ENCODE data around the gene GRIN2A. TPM values are rescaled to one million over a fixed set of nuclear protein-coding genes. Genes with fewer than 3 reads are reported as not detected.
A peak's percentile ranks its signal among the peaks of the same experiment; 100 is the strongest.

Gene GRIN2A
- polyA plus RNA-seq, 1 donor from 2014 or later = not detected

DNA sequence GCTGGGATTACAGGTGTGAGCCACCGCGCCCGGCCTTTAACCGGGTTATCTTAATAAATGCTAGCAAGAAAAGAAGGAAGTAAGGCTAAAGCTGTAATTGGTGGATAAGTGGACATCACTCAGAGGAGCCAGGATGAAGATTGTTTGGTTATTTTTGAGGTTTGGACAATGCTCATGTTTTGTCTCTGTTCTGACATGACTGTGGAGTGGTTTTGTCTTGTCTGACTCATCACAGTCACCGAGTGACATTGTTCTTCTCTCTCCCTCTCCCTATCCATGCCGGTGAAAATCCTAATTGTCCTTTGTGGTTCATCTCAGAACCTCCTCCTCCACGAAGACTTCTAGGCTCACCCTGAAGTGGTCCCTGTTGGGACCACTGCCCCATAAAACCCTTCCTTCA lies 23.5 kb upstream of the GRIN2A start:
- Mint-ChIP-seq H3K4me3 (peak overlapping the region in 1 of 4 donors; percentile 5), H3K9me3 (peaks cover 2 to 10% (median 6%) of the 10 kb centered on the region in 3 donors), H3K27ac (no peak overlapping the region), H3K4me1 (peaks cover 0 to 2% (median 0%) of the 10 kb centered on the region in 3 donors), H3K36me3 (peaks cover 4% of the 10 kb centered on the region), H3K27me3 (peaks cover 15% of the 10 kb centered on the region)

DNA sequence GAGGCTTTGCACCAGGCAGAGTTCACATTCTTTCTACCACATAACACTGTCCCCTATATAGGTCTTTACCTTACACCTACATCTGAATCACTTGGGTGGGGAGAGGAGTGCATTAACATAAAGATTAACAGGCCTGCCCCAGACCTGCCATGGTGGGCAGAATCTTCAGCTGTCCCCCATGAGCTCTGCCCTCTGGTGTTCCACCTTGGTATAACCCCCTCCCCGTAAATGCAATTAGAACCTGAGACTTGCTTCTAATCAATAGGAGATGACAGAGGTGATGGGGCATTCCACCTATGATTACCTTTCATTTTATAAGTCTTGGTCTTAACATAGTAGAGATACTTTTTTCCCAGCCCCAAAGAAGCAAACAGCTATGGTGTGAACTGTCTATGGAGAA lies 20.4 kb upstream of the GRIN2A start:
- Mint-ChIP-seq H3K27ac (no peak overlapping the region), H3K9me3 (peaks cover 2 to 7% (median 4%) of the 10 kb centered on the region in 3 donors), H3K4me3 (no peak overlapping the region), H3K36me3 (peaks cover 4% of the 10 kb centered on the region), H3K4me1 (no peaks in the 10 kb centered on the region), H3K27me3 (peaks cover 6% of the 10 kb centered on the region)

DNA sequence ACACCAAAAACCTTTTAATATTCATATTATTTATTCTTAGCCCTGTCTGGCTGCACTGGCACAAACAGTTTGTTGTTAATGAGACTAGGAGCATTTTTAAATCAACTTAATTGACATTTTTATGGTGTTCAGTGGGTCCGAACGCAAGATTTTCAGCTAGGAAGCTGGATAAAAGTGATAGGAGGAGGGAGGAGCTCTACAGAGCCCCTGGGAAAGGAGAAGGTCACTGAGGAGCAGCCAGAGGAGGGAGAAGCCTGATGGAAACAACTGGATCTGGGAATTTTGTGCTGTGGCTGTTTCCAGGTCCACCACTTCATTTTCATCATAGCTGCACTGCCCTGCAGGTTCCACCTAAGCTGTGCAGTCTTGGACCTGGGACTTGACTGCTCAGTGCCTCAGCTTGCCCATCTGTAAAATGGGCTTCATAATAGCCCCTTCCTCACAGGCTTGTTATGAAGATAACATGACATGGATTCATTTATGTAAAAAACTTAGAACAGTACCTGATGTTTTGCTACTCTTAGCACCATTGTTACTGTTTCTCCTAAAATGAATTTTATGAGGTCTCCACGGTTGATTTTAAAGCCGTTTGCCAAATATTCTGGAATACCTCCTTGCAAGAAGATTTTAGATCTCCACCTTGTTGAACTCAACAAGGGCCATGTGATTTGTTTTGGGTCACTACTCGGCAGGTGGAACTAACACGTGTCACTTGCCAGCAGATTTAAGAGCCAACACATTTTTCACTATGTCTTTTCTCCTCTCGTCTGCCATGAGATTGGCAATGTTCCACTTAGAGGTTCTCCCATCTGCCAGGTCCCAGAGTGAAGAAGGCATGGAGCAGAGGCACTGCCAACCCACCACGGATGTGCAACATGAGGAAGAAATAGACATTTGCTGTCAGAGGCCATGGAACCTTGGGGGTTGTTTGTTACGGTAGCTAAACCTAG lies 18.7 kb upstream of the GRIN2A start:
- H3K4me1 Mint-ChIP-seq = no peaks in the 10 kb centered on the region
- peaks cover 6% of the 10 kb centered on the region for H3K27me3 Mint-ChIP-seq
- H3K4me3 Mint-ChIP-seq = no peak overlapping the region
- H3K27ac Mint-ChIP-seq = no peak overlapping the region
- H3K9me3 Mint-ChIP-seq = peaks cover 2 to 7% (median 4%) of the 10 kb centered on the region in 3 donors
- peaks cover 4% of the 10 kb centered on the region for H3K36me3 Mint-ChIP-seq

DNA sequence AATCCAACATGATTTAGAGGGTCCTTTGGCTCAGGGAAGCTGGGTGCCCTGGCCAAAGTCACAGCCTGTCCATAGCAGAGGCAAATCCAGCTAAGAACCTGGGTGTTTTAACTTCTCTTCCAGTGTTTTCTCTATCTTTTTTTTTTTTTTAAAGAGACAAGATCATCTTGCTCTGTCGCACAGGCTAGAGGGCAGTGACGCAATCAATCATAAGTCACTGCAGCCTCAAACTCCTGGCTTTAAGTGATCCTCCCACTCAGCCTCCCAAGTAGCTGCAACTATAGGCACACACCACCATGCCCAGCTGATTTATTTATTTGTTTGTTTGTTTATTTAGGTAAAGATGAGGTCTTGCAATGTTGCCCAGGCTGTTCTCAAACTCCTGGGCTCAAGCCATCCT lies 14.8 kb upstream of the GRIN2A start:
- Mint-ChIP-seq H3K4me3 (no peak overlapping the region), H3K9me3 (peaks cover 0 to 7% (median 1%) of the 10 kb centered on the region in 3 donors), H3K36me3 (peaks cover under 1% of the 10 kb centered on the region), H3K27ac (no peak overlapping the region), H3K4me1 (no peaks in the 10 kb centered on the region), H3K27me3 (no peaks in the 10 kb centered on the region)

DNA sequence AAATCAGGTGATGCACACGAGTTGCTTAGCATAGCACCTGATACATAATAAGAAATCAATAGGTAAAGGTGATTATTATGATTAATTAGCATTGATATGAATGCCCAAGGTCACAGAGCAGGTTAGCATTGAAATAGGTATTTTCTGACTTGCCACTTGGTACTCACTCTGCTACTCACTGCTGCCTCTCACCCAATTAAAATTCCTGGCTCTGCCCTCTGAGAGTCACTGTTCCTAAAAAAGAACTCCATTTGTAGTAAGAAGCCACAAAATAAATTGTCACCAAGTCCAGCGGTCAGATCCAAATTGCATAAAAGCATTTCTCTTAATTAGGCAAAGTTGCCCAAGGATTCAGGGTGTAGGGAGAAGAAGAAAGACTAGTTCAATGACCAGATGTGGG lies 8.9 kb upstream of the GRIN2A start:
- Mint-ChIP-seq H3K4me1 (no peaks in the 10 kb centered on the region), H3K4me3 (no peak overlapping the region), H3K36me3 (peaks cover 1% of the 10 kb centered on the region), H3K27ac (no peak overlapping the region), H3K27me3 (peaks cover 3% of the 10 kb centered on the region), H3K9me3 (peaks cover 0 to 7% (median 1%) of the 10 kb centered on the region in 3 donors)

DNA sequence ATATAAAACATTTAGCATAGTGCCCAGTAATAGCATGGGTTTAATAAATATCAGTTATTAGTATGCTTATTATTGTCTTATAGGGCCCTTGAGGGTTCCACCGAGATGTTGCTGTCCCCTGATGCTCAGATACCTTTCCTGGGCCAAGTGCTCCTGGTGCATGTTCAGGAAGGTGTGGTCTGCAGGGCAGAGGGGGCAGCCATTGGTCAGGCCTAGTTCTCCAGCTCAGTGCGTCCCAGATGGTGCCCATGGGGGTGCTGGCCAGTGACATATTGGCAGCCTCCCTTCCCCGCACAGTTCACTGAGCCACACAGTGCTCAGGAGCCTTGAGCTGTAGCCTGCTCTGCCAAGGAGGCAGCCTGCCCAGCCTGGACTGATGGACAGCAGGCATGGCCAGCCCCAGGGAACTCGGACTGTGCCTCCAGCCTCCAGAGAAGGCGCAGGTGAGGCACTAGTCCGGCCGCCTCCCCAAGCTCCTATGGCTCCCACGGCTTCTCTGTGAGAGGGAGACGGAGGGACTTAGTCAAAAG lies 7.7 kb upstream of the GRIN2A start:
- no peak overlapping the region for H3K4me3 Mint-ChIP-seq
- H3K9me3 Mint-ChIP-seq = peaks cover 1 to 7% (median 2%) of the 10 kb centered on the region in 3 donors
- H3K27me3 Mint-ChIP-seq = peaks cover 5% of the 10 kb centered on the region
- H3K4me1 Mint-ChIP-seq = no peaks in the 10 kb centered on the region
- peaks cover 1% of the 10 kb centered on the region for H3K36me3 Mint-ChIP-seq
- H3K27ac Mint-ChIP-seq = no peak overlapping the region

DNA sequence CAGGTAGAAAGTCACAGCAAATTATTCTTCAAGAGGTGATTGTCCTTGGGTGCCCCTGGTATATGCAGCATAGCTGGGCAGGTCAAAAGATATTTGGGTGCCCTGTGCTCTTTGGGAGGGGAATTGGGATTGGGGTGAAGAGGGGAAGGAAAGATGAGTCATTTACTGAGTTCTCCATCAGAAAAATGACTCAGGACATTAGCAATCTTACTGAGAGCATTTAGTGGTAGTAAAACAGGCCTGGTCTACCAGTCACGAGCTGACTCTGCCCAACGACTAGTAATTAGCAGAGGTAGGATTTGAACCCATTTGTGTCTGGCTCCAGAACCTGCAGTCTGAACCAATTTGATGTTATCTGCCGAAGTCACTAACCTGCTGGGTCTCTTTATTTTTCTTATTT lies 6.0 kb upstream of the GRIN2A start:
- peaks cover 3 to 5% (median 4%) of the 10 kb centered on the region in 3 donors for H3K4me1 Mint-ChIP-seq
- no peak overlapping the region for H3K4me3 Mint-ChIP-seq
- peaks cover 14% of the 10 kb centered on the region for H3K27me3 Mint-ChIP-seq
- no peak overlapping the region for H3K27ac Mint-ChIP-seq
- H3K9me3 Mint-ChIP-seq = peaks cover 0 to 2% (median 0%) of the 10 kb centered on the region in 3 donors
- peaks cover 4% of the 10 kb centered on the region for H3K36me3 Mint-ChIP-seq

DNA sequence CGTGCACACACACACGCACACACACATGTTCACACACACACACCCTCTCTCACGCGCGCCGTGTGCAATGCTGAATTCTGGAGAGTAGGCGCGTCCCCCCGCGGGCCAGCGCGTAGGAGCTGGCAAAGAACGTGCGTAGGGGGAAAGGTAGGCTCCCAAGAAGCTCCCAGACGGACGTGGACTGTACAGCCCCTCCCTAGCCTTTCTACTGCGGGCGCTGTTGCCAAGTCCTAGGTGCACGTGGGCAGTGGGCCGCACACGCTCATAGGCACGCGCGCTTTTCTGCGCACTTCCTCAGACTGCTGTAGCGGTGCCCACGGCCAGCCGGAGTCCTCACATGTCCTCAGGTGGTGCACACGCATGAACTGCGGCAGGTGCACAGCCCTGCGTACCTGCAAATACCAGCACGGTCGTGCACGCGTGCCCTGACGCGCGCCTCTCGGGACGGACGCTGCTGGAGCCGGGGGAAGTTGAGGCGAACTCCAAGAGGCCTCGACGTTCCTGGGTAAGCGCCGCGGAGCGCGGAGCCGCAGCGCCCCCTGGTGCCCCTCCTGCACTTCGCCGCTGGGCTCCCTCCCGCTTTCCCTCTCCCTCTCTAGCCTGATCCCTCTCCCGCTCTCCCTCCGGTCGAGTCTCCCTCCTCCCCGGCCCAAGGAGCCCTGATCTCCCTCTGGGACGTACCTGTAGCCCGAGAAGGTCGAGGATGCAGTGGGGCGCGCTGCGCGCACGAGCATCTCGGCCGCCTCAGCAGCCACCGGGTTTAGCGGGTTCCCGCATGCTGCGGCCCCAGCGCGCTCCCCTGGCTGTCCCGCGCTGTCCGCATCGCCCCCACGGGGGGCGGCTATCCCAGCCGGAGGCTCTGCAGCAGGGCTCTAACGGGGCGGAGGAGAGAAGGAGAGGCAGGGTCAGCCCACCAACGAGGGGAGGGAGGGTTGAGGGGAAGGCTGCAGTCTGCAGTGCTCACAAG lies 749 bp downstream of the GRIN2A start:
- Mint-ChIP-seq H3K4me1 (peaks cover 5 to 12% (median 6%) of the 10 kb centered on the region in 3 donors), H3K9me3 (peaks cover 0 to 2% (median 0%) of the 10 kb centered on the region in 3 donors), H3K36me3 (peaks cover 3% of the 10 kb centered on the region), H3K27ac (no peak overlapping the region), H3K27me3 (peaks cover 42% of the 10 kb centered on the region), H3K4me3 (peak overlapping the region; percentile 60 to 91 (median 72))

DNA sequence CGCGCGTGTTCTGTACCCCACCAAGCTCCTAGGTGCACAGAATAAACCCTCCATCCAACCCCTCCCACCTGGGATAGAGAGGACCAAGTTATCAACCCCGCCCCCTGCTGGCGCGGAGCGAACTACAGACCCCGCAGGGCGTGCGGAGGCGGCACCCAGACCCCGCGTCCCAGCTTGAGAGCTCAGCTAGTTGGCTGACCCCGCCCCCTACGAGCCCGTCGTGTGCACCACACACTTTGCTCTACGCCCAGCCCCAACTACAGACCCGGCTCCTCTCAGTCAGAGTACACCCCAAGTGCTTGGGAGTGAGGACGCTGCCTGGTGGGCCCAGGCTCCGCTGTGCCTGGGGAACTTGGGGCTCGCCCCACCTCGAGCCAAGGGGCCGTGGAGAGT lies 1.5 kb downstream of the GRIN2A start:
- Mint-ChIP-seq H3K27me3 (peaks cover 42% of the 10 kb centered on the region), H3K36me3 (peaks cover 3% of the 10 kb centered on the region), H3K4me3 (peak overlapping the region; percentile 40 to 91 (median 72)), H3K4me1 (peaks cover 5 to 12% (median 6%) of the 10 kb centered on the region in 3 donors), H3K9me3 (peaks cover 0 to 2% (median 0%) of the 10 kb centered on the region in 3 donors), H3K27ac (no peak overlapping the region)

DNA sequence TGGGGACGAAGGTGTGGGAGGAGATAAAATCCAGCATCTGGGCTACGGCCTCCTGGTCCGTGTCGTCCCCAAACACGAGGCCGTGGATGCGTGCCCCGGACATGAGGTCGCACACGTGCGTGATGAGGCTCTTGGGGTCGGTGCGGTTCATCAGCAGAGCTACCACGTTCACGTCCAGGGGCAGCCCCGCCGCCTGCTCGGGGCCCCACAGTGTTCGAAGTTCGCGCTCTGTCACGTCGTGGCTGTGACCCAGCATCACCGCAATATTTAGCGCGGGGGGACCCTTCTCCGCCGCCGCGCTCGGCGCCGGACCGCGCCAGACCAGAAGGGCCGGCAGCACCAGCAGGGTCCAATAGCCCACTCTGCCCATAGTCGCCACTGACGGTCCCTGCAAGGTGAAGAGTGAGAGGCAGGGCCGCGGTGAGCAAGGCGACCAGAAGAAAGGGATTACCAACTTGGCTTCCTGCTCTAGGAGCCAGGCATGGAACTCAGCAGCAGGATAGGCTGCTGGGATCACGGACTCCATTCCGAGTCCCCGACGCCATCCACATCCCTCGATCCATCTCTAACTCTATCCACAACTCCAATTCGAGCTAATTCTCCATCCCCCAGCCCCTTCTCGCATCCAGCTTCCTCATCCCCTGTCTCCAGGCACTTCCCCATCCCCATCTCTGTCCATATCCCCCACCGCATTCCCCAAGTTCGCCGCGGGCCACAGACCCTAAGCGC lies 2.0 kb downstream of the GRIN2A start:
- Mint-ChIP-seq H3K36me3 (peaks cover 5% of the 10 kb centered on the region), H3K9me3 (peaks cover 0 to 3% (median under 1%) of the 10 kb centered on the region in 3 donors), H3K4me1 (peaks cover 5 to 12% (median 6%) of the 10 kb centered on the region in 3 donors), H3K4me3 (peak overlapping the region in 2 of 4 donors; percentile 40 to 45), H3K27me3 (peaks cover 42% of the 10 kb centered on the region), H3K27ac (no peak overlapping the region)

DNA sequence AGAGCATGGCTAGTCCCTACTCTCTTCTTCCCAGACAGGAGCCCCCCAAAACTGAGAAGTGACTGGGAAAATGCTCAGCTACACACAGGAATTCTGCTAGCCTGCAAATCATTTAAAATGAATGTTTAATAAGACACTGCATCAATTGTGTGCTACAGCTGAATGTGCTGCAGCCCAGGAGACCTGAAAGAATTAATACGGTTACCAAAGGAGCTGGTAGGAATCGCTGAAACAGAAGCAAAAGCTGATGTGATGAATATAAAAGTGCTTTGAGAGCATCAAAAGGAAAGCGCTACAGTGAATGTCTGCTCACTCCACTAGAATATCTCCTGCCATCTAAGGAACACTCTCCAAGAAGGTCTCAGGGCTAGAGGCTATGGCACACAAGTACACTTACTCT lies 3.7 kb downstream of the GRIN2A start:
- Mint-ChIP-seq H3K27ac (no peak overlapping the region), H3K27me3 (peaks cover 33% of the 10 kb centered on the region), H3K4me3 (peak overlapping the region in 1 of 4 donors; percentile 5), H3K4me1 (peaks cover 3 to 10% (median 5%) of the 10 kb centered on the region in 3 donors), H3K9me3 (peaks cover 0 to 3% (median 2%) of the 10 kb centered on the region in 3 donors), H3K36me3 (peaks cover 2% of the 10 kb centered on the region)

DNA sequence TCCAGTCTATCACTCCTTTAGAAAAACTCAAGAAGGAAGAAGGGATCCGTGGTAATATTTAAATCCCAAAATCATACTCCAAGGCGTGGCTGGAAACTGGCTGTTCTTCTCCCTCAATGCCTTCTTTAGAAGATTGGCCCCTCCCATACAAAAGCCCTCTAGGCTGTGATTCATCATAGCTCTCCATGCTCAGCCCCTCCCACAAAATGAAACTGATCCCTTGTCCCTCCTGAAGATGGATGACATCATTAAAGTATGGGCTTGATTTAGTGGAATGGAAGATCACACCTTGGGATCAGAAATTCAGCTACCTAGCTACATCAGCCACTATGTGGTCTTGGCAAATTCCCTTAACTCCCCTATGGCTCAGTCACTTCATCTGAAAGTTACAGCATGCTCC lies 4.1 kb downstream of the GRIN2A start:
- H3K27me3 Mint-ChIP-seq = peaks cover 31% of the 10 kb centered on the region
- H3K36me3 Mint-ChIP-seq = peaks cover 2% of the 10 kb centered on the region
- peaks cover 0 to 3% (median 2%) of the 10 kb centered on the region in 3 donors for H3K9me3 Mint-ChIP-seq
- H3K27ac Mint-ChIP-seq = no peak overlapping the region
- H3K4me1 Mint-ChIP-seq = peaks cover 0 to 8% (median 3%) of the 10 kb centered on the region in 3 donors
- no peak overlapping the region for H3K4me3 Mint-ChIP-seq

DNA sequence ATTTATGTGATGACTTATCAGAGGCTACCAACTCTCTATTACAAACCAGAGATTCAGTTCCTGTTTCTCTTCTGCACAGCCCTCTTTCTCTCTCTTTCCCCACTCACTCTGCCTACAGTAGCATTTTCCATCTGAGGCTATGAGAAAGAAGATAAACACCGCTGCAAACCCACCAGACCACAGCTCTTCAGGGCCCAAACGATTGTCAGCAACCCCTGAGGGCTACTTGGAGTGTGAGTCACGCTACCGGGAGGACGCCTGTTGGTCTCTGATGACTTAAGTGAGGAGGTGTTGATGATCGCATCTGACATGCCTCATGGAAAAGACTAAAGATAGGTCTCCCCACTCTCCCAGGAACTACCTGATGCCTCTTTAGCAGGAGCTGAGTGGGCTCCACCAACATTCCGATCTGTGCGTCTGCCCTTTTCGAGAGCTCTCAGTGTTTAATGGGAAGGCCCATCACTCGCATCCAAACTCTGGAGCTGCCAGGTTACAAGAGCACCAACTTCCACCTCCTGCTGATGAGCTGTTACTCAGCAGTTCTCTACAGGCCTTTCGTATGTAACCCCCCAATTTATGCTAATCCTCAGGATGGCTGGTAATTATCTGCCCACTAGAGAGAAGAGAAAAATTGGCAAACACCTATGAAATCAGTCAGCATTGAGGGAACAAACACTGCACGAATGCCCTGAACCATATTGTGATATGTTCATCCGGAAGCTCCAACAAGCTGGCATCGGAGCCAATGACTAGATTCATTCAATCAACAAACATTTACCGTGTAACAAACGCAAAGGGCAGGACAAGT lies 9.2 kb downstream of the GRIN2A start:
- H3K4me1 Mint-ChIP-seq = no peaks in the 10 kb centered on the region
- no peak overlapping the region for H3K4me3 Mint-ChIP-seq
- no peak overlapping the region for H3K27ac Mint-ChIP-seq
- H3K9me3 Mint-ChIP-seq = peaks cover 0 to 7% (median 4%) of the 10 kb centered on the region in 3 donors
- peaks cover 5% of the 10 kb centered on the region for H3K27me3 Mint-ChIP-seq
- H3K36me3 Mint-ChIP-seq = peaks cover 3% of the 10 kb centered on the region
